ENCODE measurements around the gene SMPD2.

SMPD2 gene

DNA sequence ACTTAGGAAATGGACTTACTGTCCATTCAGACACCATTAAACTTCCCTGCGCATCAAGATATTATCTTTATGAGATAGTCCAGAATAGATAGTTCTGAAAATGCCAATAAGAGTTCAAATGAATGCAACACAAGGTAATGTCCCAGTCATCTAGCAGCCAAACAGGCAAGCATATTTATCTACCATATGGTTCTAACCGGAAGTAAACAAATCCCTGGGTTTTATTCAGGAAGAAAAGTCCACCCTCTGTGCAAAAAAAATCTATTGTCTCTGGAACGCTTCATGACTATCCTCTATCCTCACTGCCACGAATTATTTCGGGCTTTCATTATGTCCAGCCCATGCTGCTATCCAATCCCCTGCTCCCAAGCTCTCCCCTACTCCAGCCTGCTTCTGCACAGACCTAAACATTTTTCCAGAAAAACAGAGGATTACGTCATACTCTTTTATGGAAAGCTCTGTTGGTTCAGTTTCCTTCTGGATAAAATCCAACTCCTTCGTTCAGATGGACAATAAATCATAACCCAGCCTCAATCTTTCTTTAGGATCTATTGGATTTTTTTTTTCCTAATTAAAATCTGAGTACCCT, 11.5 kb upstream of the SMPD2 start:
- Histone ChIP-seq H3K36me3 (ENCODE audit: control insufficient read depth, insufficient read depth, low read length) (no peaks in the 10 kb centered on the region), H3K4me3 (ENCODE audit: low read depth, low read length) (no peak overlapping the region), H3K9ac (ENCODE audit: low read length) (no peak overlapping the region), H3K27ac (ENCODE audit: low read depth, low read length) (no peak overlapping the region), H3K4me1 (ENCODE audit: control insufficient read depth, insufficient read depth, low read length) (no peaks in the 10 kb centered on the region), H3K9me3 (ENCODE audit: control insufficient read depth, insufficient read depth, low read depth, low read length) (no peaks in the 10 kb centered on the region), H3K27me3 (ENCODE audit: control insufficient read depth, insufficient read depth, low read length) (no peaks in the 10 kb centered on the region)

GRCh38 chr6:109429496-109429895, 11.0 kb upstream of the SMPD2 start:
- H3K27ac ChIP-seq (ENCODE audit: low read depth, low read length) = no peak overlapping the region
- no peak overlapping the region for H3K9ac ChIP-seq (ENCODE audit: low read length)
- H3K36me3 ChIP-seq (ENCODE audit: control insufficient read depth, insufficient read depth, low read length) = no peaks in the 10 kb centered on the region

DNA sequence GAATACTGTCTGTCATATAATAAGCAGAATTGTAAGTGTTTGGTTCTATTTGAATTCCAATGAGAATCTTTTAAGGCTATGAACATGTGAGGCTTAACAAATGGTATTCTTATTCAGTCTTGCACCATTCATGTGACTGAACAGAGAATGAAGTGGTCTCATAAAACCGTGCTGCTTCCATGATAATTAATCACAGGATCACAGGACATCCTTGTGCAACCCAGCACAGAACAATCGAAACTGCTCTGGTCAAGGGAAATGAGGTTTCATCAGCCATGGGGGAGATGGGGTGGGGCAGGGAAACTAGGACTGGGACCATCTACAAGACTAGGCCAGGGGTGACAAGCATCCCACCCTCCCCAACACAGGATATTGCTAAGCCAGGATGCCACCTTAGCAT, 6.1 kb upstream of the SMPD2 start:
- Histone ChIP-seq H3K27me3 (ENCODE audit: control insufficient read depth, insufficient read depth, low read length) (peaks cover under 1% of the 10 kb centered on the region; the same call in 1 of the 2 replicates), H3K27ac (ENCODE audit: low read depth, low read length) (no peak overlapping the region), H3K36me3 (ENCODE audit: control insufficient read depth, insufficient read depth, low read length) (no peaks in the 10 kb centered on the region), H3K9me3 (ENCODE audit: control insufficient read depth, insufficient read depth, low read depth, low read length) (no peaks in the 10 kb centered on the region), H3K9ac (ENCODE audit: low read length) (no peak overlapping the region), H3K4me3 (ENCODE audit: low read depth, low read length) (no peak overlapping the region), H3K4me1 (ENCODE audit: control insufficient read depth, insufficient read depth, low read length) (no peaks in the 10 kb centered on the region)

More at GRCh38 chr6:109429496-109429895, 11.0 kb upstream of the SMPD2 start:
- no peaks in the 10 kb centered on the region for H3K9me3 ChIP-seq (ENCODE audit: control insufficient read depth, insufficient read depth, low read depth, low read length)
- H3K4me1 ChIP-seq (ENCODE audit: control insufficient read depth, insufficient read depth, low read length) = no peaks in the 10 kb centered on the region
- no peak overlapping the region for H3K4me3 ChIP-seq (ENCODE audit: low read depth, low read length)
- no peaks in the 10 kb centered on the region for H3K27me3 ChIP-seq (ENCODE audit: control insufficient read depth, insufficient read depth, low read length)

DNA sequence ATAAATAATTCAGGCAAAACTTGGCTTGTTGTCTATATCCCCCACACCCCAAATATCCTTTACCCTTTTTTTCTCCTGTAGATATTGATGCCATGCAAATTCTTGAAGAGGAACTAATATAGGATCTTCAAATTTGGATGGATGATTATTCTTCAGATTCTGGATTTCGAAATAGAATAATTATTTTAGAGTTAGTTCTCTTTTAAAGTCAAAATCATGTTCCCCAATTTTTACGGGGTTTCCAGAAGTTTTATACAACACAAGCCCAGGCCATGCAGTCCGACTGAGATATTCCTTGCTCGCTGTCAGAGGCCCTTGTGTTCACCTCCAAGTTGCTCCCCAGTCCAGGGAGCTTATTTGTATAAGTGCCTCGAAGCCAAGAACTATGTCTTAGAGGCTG, 4.5 kb upstream of the SMPD2 start:
- Histone ChIP-seq H3K27ac (ENCODE audit: low read depth, low read length) (no peak overlapping the region), H3K4me3 (ENCODE audit: low read depth, low read length) (no peak overlapping the region), H3K36me3 (ENCODE audit: control insufficient read depth, insufficient read depth, low read length) (no peaks in the 10 kb centered on the region), H3K9ac (ENCODE audit: low read length) (no peak overlapping the region), H3K9me3 (ENCODE audit: control insufficient read depth, insufficient read depth, low read depth, low read length) (no peaks in the 10 kb centered on the region), H3K27me3 (ENCODE audit: control insufficient read depth, insufficient read depth, low read length) (peaks cover 5% of the 10 kb centered on the region; the same call in 1 of the 2 replicates), H3K4me1 (ENCODE audit: control insufficient read depth, insufficient read depth, low read length) (no peaks in the 10 kb centered on the region)

- Histone ChIP-seq H3K27me3 (ENCODE audit: control insufficient read depth, insufficient read depth, low read length) (peaks cover 5% of the 10 kb centered on the region; the same call in 1 of the 2 replicates), H3K4me3 (ENCODE audit: low read depth, low read length) (peak overlapping the region; percentile 88), H3K4me1 (ENCODE audit: control insufficient read depth, insufficient read depth, low read length) (peaks cover 8% of the 10 kb centered on the region; the same call in 1 of the 2 replicates), H3K27ac (ENCODE audit: low read depth, low read length) (peak overlapping the region; percentile 59; the same call in 1 of the 2 replicates), H3K9ac (ENCODE audit: low read length) (peak overlapping the region; percentile 85), H3K36me3 (ENCODE audit: control insufficient read depth, insufficient read depth, low read length) (peaks cover 41% of the 10 kb centered on the region), H3K9me3 (ENCODE audit: control insufficient read depth, insufficient read depth, low read depth, low read length) (no peaks in the 10 kb centered on the region)
These were observed 719 bp downstream of the SMPD2 start for GRCh38 chr6:109441069-109441816.

GRCh38 chr6:109442393-109442924, 1.9 kb downstream of the SMPD2 start:
- no peaks in the 10 kb centered on the region for H3K9me3 ChIP-seq (ENCODE audit: control insufficient read depth, insufficient read depth, low read depth, low read length)
- H3K4me3 ChIP-seq (ENCODE audit: low read depth, low read length) = no peak overlapping the region
- H3K4me1 ChIP-seq (ENCODE audit: control insufficient read depth, insufficient read depth, low read length) = peaks cover 8% of the 10 kb centered on the region; the same call in 1 of the 2 replicates
- H3K27ac ChIP-seq (ENCODE audit: low read depth, low read length) = no peak overlapping the region
- no peak overlapping the region for H3K9ac ChIP-seq (ENCODE audit: low read length)
- H3K36me3 ChIP-seq (ENCODE audit: control insufficient read depth, insufficient read depth, low read length) = peaks cover 53% of the 10 kb centered on the region
- H3K27me3 ChIP-seq (ENCODE audit: control insufficient read depth, insufficient read depth, low read length) = peaks cover 5% of the 10 kb centered on the region; the same call in 1 of the 2 replicates

DNA sequence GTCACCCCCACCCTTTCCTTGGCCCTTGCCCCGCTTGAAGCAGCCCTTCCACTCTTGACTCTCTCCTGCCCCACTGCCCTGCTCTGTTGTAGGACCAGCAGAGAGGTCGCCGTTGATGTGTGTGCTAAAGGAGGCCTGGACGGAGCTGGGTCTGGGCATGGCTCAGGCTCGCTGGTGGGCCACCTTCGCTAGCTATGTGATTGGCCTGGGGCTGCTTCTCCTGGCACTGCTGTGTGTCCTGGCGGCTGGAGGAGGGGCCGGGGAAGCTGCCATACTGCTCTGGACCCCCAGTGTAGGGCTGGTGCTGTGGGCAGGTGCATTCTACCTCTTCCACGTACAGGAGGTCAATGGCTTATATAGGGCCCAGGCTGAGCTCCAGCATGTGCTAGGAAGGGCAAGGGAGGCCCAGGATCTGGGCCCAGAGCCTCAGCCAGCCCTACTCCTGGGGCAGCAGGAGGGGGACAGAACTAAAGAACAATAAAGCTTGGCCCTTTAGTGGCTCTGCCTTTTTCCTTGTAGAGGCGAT, 3.0 kb downstream of the SMPD2 start:
- Histone ChIP-seq H3K27me3 (ENCODE audit: control insufficient read depth, insufficient read depth, low read length) (peaks cover 5% of the 10 kb centered on the region; the same call in 1 of the 2 replicates), H3K9me3 (ENCODE audit: control insufficient read depth, insufficient read depth, low read depth, low read length) (no peaks in the 10 kb centered on the region), H3K4me1 (ENCODE audit: control insufficient read depth, insufficient read depth, low read length) (peaks cover 8% of the 10 kb centered on the region; the same call in 1 of the 2 replicates), H3K27ac (ENCODE audit: low read depth, low read length) (no peak overlapping the region), H3K4me3 (ENCODE audit: low read depth, low read length) (no peak overlapping the region), H3K9ac (ENCODE audit: low read length) (no peak overlapping the region), H3K36me3 (ENCODE audit: control insufficient read depth, insufficient read depth, low read length) (peaks cover 55% of the 10 kb centered on the region)

- Histone ChIP-seq H3K9ac (ENCODE audit: low read length) (no peak overlapping the region), H3K27me3 (ENCODE audit: control insufficient read depth, insufficient read depth, low read length) (no peaks in the 10 kb centered on the region), H3K4me1 (ENCODE audit: control insufficient read depth, insufficient read depth, low read length) (peaks cover 8% of the 10 kb centered on the region; the same call in 1 of the 2 replicates), H3K27ac (ENCODE audit: low read depth, low read length) (no peak overlapping the region), H3K36me3 (ENCODE audit: control insufficient read depth, insufficient read depth, low read length) (peaks cover 59% of the 10 kb centered on the region), H3K4me3 (ENCODE audit: low read depth, low read length) (no peak overlapping the region), H3K9me3 (ENCODE audit: control insufficient read depth, insufficient read depth, low read depth, low read length) (no peaks in the 10 kb centered on the region)
These were observed 4.9 kb downstream of the SMPD2 start for GRCh38 chr6:109445382-109445781.

GRCh38 chr6:109446072-109446471, 5.5 kb downstream of the SMPD2 start:
- peaks cover 8% of the 10 kb centered on the region; the same call in 1 of the 2 replicates for H3K4me1 ChIP-seq (ENCODE audit: control insufficient read depth, insufficient read depth, low read length)
- H3K27ac ChIP-seq (ENCODE audit: low read depth, low read length) = no peak overlapping the region
- H3K9me3 ChIP-seq (ENCODE audit: control insufficient read depth, insufficient read depth, low read depth, low read length) = no peaks in the 10 kb centered on the region
- H3K9ac ChIP-seq (ENCODE audit: low read length) = no peak overlapping the region
- H3K27me3 ChIP-seq (ENCODE audit: control insufficient read depth, insufficient read depth, low read length) = no peaks in the 10 kb centered on the region
- H3K36me3 ChIP-seq (ENCODE audit: control insufficient read depth, insufficient read depth, low read length) = peaks cover 65% of the 10 kb centered on the region
- H3K4me3 ChIP-seq (ENCODE audit: low read depth, low read length) = no peak overlapping the region

DNA sequence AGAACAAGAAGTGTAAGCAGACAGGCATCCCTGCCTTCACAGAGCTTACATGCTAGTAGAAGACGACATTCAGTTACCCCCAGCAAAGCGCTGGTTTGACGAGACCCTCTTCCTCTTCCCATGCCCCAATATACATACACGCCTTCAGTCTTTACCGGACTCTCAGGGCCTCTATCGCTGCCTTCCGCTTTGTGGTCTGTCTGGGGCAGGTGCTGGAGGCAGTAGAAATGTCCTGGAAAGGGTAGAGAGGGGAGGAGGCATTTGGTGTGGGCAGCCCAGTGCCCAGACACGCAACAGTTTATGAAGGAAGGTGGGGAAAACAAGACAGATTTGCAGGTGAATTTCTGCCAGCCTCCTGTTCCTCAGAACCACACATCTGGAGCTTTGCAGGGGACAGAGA, 6.0 kb downstream of the SMPD2 start:
- Histone ChIP-seq H3K36me3 (ENCODE audit: control insufficient read depth, insufficient read depth, low read length) (peaks cover 67% of the 10 kb centered on the region), H3K4me1 (ENCODE audit: control insufficient read depth, insufficient read depth, low read length) (peaks cover 5% of the 10 kb centered on the region; the same call in 1 of the 2 replicates), H3K27ac (ENCODE audit: low read depth, low read length) (no peak overlapping the region), H3K9ac (ENCODE audit: low read length) (no peak overlapping the region), H3K9me3 (ENCODE audit: control insufficient read depth, insufficient read depth, low read depth, low read length) (no peaks in the 10 kb centered on the region), H3K4me3 (ENCODE audit: low read depth, low read length) (no peak overlapping the region), H3K27me3 (ENCODE audit: control insufficient read depth, insufficient read depth, low read length) (no peaks in the 10 kb centered on the region)

- Histone ChIP-seq H3K9me3 (ENCODE audit: control insufficient read depth, insufficient read depth, low read depth, low read length) (no peaks in the 10 kb centered on the region), H3K4me3 (ENCODE audit: low read depth, low read length) (no peak overlapping the region), H3K36me3 (ENCODE audit: control insufficient read depth, insufficient read depth, low read length) (peaks cover 72% of the 10 kb centered on the region), H3K27ac (ENCODE audit: low read depth, low read length) (no peak overlapping the region), H3K9ac (ENCODE audit: low read length) (no peak overlapping the region), H3K27me3 (ENCODE audit: control insufficient read depth, insufficient read depth, low read length) (no peaks in the 10 kb centered on the region), H3K4me1 (ENCODE audit: control insufficient read depth, insufficient read depth, low read length) (no peaks in the 10 kb centered on the region)
These were observed 6.6 kb downstream of the SMPD2 start for GRCh38 chr6:109447087-109447486.

Data from HUES6 (cell line).